Activated CD4-positive, alpha-beta T cell treated with anti-CD3 and anti-CD28 coated beads for 48 hours (primary cell): ENCODE results near the gene CHCHD4.

Experiments used
- DNase-seq: peaks from one replicate; pipeline ENCODE4 v3.0.0-alpha.2; 2020

CHCHD4 gene

DNA sequence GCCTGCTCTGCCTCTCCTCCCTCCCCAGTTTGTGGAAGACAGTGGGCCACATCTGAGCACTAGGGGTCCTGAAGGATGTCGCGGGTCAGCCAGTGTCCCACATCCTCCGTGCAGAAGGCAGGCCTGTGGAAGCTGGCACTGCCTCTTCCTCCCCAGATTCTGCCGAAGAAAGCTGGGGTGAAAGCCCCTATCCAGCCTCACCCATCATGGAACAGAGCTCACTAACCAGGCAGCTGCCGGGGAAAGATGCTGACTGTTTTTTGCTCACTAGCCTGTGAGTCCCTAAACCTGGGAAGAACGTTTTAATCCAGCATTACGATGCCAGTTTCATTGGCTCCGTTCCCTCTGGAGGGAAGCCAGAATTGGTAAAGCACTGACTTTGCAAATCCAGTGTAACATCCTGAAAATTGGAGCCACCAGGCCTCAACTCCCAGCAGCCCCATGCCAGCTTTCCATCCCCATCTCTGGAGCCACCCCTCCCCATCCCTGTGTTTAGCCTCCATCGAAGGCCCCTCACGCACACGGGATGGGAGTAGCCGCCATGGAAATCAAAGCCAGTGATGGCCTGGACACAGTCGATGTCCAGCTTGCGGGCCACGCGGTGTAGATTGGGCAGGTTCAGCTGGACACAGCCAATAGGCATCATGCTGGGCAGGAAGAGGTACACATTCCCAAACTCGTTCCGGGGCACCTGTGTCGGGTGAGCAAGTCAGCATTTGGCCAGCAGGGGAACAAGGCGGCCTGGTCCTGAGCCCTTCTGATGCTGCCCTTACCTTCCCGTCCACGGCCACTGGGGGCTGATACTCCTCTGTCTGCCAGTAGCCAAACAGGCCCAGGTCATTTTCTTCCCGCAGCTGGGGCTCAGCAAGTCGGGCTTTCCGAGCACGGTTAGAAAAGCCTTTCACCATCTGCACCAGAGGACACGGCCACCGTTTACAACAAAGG is 23.6 kb upstream of the CHCHD4 start:
- no peak for DNase-seq

DNA sequence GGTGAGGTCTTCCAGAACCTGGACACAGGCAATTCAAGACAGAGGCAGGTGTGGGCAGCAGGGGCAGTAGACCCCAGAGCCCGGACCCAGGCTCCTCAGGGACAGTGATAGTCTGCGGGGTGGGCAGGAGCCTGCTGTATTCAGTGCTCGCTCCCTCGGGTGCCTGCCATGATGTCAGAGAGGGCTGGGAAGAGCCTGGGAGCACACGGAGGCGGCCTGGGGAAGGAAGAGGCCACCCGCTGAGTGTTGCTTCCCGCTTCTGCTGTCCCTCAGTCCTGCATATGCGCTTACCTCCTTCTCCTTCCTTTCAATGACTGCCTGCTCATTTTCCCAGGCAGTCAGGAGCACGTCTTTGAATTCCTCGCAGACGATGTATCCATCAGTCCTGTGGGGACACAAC is 22.9 kb upstream of the CHCHD4 start:
- DNase-seq: no peak

DNA sequence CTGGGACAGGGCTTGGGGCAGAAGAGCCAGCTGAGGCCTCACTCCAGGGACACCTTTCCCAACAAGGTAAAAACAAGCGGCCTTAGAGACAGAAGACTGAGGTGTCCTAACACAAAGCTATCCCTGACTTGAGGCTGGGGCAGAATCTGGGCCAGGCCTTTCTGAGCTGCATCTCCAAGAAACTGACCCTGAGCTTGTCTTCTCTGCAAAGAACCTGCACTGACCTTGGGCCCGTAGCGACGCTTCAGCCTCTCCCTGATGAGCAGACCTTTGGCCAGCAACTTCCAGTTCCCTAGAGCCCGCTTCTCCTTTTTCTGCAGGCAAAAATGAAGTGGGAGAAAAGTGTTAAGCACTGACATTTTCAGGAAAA is 22.4 kb upstream of the CHCHD4 start:
- no peak for DNase-seq

DNA sequence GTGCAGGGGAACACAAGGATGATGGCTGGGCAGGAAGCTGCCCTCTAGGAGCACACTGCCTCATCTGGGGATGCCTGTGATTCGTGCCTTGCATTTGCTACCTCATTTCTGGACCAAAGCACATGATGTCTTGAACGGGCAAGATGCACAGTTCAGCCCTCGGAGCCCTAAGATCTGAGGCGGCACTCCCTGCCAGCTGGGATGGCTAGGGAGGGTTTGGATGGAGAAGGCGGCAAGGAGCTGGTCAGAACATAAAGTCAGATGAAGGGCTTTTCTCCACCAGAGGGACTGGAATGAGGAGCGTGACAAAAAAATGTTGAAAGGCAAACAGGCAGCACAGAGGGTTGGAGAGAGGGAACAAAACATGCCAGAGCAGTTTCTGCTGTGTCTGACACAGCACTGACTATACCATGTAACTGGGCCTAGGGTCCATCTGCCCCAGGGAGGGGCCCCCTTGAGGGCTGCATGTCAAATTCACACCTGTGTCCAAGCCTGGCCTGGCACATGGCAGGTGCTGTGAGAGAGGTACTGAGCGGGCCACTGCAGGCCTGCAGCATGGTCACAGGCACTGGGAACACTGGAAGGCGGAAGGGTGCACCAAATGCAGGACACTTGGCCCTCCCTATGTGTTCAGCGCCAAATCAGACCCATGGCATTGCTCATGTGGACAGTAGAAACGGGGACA is 21.9 kb upstream of the CHCHD4 start:
- no peak for DNase-seq

DNA sequence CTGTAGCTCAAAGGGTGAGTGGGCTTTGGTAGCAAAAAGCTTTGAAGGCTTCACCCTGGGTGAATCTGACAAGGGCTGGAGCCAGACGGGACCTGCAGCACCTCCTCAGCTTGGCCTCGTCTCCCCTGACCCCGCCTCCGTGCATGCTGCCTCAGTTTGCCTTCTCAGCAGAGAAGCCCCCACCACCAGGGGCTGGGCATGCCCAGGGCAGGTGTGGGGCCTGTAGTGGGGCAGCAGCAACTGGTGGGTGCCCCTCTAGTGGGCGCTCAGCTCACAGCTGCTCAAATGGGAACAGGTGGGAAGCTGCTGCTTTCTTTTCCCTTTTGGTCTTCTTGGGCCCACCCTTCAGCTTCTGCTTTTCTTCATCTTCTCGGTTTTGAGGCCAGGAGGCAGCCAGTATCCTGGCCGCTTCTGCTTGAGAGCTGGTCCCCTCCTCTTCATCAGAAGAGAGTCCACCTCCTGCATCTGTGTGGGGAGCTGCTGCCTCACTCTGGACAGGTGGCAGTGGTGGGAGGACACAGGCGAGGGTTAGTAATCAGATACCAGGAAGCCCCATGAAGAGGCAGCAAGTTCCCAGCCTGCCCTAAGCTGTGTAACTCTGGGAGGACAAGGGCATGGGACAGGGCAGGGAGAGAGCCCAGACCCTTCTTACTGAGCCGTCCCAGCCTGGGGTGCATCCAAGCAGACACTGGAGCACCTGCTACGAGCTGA is 21.2 kb upstream of the CHCHD4 start:
- DNase-seq: no peak

DNA sequence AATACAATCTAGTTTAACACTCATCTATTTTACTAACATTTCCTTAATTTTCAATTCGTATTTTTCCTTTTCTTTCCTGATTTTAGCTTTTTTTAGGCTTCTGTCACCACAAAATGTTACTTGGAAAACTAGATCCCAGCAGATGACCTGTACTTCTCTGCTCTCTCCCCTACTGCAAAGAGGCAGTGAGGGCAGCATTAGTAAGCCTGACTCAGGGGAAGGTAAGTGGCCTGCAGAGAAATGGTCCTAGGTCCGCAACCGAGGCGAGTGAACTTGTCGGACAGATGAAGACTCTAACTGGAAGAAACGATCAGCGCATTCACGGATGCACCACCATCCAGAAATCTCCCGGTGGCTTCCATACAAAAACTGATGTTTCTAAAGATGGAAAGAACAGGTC is 20.6 kb upstream of the CHCHD4 start:
- no peak for DNase-seq

DNA sequence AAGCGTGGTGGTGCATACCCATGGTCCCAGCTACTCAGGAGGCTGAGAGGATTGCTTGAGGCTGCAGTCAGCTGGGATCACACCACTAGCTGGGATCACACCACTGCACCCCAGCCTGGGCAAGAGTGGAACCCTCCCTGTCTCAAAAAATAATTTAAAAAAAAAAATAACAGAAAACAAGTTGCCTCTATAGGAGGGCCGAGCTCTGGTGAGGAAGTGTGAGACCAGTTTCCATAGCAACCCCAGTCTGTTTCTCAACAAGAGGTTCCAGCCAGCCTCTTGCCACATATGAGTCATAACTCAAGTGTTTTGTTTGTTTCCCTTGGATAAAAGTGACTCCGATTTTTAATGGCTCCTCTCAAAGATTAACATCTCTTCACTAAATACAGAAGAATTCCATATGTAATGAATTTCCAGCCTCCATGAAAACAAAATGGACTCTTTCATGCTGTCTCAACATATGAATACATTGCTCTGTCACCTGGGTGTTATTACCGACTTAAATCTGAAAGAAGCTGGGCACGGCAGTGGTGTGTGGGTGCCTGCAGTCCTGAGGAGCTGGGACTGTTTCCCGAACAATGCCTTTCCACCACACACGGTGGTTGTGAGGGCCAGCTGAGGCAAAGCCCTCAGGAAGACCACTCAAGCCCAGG is 19.9 kb upstream of the CHCHD4 start:
- DNase-seq: peak; percentile 58

DNA sequence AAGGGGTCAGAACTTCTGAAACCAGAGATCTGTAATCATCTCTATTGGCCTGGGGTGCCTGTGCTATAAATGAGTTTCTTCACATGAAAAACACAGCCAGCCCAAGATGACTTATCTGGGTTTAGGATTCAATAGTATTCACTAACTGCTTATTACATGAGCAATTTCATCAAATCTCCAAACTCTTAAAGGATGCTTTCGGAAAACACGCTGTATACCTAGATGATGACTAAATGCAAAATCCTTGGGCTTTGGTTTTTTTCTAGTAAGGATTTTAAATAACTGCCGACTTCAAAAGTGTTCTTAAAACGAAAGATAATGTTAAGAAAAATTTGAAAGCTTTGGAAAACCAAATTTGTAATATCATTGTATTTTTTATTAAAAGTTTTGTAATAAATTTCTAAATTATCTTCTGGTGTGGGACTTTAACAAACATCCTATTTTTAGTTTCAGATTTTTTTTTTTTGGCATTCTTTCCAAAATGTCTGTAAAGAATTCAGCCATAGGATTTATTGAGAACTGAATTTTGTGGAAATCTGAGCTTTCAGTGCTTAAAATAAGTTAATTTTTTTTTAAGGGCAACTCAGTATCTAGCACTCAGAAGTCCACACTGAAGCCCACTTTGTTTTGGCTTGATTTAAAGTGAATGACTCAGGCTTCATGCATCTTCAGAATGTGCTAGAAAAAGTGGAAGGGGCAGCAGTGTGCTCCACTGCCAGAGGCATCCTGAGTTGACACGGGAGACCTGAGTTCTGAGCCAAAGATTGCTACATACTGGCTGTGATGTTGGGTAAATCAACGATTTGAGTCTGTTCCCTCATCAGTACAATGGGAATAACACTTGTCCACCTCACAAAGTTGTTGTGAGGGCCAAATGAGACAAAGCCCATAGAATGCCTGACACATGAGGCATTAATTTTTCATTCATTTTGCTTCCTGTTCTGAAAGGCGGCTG is 18.9 kb upstream of the CHCHD4 start:
- no peak for DNase-seq

DNA sequence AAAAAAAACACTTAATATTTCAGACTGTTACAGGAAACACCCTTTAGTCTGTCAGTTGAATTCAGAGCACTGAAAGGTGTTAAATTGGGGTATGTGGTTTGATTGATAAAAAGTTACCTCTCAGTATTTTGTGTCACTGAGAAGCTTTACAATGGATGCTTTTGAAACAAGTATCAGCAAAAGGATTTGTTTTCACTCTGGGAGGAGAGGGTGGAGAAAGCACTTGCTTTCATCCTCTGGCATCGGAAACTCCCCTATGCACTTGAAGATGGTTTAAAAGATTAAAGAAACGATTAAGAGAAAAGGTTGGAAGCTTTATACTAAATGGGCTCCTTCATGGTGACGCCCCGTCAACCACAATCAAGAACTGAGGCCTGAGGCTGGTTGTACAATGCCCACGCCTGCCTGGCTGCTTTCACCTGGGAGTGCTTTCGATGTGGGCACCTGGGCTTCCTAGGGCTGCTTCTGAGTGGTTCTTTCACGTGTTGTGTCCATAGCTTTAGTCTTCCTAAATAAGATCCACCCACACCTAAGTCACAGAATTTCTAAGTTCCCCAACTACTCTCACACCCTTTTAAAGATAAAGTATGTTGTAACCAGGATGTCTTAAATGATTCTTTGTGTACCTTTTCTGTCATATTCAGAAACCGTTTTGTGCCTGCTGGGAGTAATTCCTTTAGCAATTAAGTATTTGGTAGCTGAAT is 18.0 kb upstream of the CHCHD4 start:
- DNase-seq: peak; percentile 51

DNA sequence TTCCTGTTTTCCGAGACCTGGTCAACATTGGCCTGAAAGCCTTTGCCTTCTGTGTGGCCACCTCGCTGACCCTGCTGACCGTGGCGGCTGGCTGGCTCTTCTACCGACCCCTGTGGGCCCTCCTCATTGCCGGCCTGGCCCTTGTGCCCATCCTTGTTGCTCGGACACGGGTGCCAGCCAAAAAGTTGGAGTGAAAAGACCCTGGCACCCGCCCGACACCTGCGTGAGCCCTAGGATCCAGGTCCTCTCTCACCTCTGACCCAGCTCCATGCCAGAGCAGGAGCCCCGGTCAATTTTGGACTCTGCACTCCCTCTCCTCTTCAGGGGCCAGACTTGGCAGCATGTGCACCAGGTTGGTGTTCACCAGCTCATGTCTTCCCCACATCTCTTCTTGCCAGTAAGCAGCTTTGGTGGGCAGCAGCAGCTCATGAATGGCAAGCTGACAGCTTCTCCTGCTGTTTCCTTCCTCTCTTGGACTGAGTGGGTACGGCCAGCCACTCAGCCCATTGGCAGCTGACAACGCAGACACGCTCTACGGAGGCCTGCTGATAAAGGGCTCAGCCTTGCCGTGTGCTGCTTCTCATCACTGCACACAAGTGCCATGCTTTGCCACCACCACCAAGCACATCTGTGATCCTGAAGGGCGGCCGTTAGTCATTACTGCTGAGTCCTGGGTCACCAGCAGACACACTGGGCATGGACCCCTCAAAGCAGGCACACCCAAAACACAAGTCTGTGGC is 17.1 kb upstream of the CHCHD4 start:
- no peak for DNase-seq

DNA sequence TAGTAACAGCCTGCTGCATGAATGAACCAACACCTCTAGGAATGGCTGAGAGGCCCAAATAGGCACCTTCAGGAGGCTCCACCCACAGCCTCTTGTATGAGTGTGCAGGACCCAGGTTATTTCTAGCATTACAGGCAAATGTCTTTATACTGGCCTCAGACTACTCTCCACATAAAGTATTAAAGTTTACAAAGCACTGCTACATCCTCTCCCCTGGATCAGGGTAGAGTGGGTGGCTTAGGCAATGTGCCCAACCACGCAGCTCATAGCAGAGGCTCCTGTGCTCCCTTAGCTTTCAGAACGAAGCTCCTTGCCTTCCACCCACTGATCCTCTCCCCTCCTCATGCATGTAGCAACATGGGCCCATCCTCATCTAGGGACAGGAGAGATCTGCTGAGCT is 16.5 kb upstream of the CHCHD4 start:
- no peak for DNase-seq

DNA sequence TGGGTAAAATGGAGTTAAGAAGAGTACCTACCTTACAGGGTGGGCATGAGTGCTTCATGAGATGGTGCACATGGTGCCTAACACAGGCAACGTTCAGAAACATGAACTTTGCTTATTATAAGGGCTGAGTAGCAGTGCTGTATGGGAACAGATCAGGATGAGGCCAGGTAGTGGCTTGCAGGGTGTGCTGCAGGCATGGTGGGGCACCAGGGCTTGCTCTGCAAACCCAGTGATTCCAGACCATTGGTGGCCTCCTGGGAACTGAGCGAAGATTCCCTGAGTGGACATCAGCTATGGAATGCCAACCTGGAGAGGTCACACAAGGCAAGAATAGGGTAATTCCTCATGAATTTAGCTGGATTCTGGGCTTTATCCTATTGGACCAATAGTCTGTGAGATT is 16.0 kb upstream of the CHCHD4 start:
- DNase-seq: no peak

DNA sequence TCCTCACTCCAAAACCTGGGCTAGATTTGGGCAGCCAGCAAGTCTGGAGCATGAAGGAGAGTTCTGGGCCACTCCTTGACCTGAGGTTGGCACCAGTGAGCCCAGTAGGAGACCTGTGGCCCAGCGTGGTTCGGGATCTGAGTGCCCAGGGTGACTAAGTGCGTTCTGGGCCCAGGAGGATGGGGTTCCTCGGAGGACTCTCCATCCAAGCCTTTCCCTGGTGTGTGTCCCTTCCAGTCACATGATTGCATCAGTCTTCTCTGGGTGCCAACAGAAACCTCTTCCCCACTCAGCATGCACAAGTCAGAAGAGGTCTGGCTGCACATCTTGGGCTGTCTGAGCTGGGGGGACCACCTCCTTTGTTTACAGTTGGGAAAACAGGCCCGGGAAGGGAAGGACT is 15.1 kb upstream of the CHCHD4 start:
- DNase-seq: no peak

DNA sequence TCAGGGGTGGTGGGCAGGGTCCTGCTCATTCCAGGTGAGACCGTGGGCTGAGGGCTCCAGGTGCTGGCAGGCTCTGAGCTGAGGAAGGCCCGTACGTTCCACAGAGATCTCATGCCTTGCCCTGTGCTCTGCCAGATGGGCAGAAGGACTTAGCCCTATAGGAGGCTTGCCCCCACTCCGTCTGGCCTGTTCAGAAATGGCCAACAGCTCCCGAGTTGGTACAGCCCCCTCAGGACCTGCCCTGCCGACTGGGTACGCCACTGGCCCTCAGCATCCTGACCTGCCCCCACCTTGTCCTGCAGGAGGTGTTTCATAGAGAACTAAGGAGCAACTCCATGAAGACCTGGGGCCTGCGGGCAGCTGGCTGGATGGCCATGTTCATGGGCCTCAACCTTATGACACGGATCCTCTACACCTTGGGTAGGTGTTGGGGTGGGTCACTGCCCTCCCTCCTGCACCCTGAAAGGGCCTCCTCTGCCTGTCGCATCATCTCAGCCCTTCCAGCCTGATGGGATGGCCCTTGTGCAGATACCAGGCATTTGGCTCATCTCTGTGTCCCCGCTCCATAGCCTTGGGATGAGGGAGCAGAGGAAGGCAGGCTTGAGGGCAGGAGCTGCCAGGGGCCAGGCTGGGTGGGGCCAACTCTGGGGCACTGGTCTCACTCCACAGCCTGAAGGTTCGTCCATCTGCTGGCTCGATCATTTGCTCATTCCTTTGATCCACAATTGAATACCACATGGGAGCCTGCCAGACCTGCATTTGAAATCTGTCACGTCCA is 14.4 kb upstream of the CHCHD4 start:
- no peak for DNase-seq

DNA sequence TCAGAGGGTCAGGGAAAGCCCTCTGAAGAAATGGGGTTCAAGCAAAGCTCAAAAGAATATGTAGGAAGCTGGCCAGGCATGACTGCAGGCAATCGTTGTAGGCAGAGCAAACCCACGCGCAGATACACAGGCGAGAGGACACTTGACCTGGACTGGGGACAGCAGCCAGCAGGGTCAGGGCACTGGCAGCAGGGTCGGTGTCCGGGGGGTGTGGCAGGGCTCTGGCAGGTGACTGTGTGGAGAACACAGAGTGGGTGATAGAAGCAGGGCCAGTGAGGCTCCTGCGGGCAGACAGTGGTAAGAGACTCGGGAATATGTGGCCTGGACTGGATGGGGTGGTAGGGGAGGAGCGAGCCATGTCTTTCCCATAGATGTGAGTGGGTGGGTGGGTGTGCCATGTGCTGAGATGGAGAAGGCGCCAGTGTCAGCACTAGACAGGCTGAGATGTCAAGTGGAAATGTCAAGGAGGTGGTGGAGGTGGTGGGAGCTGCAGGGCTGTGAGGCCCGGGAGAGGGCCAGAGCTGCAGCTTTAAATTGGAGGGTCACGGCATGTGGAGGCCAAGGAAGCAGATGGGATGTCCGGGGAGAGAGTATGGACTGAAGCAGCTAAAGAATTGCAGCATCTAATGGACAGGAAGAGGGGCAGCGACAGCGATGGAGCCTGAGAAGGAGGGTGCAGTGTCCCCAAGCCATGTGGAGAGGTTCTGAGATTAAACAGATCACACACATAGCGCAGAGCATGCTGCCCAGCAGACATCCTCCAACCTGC is 13.6 kb upstream of the CHCHD4 start:
- no peak for DNase-seq

DNA sequence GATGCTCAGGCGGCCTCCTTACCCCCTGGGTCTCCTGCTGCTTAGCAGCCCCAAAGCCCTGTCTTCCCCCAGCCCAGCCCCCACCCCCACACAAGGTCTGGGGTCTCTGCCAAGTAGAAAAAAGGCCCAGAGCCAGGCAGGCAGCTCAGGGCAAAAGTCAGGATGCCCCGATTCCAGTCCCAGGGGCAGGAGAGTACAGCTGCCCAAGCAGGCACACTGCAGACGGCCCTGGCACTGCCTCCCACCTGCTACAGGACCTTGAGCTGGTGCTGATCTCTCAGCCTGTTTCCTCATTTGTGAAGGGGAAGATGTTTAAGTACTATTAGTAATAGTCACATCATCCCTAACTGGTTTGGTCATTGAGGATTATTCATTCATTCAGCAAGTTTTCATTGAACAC is 12.8 kb upstream of the CHCHD4 start:
- DNase-seq: no peak

DNA sequence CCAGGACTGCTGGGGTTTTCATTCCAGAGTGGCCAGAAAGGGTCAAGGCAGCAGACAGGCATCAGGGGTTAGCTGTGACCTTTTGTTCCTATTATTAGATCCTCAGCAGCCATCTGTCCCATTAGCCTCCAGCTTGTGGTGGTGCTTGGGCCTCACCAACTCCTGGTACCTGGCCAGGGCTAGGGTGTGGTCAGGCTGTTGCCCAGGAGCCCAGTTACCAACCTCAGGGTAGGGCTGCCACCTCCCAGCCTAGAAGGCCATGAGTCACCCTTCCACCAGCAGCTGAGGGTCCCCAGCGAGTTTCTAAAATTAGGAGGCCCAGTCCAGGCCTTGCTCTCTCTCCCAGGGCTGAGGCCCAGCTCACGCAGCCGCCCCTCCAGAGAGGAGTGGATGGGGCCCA is 12.3 kb upstream of the CHCHD4 start:
- DNase-seq: no peak

DNA sequence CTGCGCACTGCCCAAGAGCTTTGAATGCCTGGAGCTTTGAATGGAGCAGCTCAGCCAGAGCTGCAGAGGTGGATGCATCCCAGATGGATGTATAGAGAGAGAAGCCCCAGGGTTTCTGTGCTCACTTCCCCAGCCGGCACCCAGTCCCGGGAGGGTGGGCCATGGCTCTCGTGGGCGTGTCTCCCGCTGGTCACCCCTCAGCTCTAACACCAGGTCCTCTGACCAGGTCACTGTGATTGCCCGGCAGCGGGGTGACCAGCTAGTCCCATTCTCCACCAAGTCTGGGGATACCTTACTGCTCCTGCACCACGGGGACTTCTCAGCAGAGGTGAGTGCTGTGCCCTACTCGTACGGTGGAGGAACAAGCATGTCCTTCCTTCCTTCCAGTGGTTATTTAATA is 10.9 kb upstream of the CHCHD4 start:
- no peak for DNase-seq

DNA sequence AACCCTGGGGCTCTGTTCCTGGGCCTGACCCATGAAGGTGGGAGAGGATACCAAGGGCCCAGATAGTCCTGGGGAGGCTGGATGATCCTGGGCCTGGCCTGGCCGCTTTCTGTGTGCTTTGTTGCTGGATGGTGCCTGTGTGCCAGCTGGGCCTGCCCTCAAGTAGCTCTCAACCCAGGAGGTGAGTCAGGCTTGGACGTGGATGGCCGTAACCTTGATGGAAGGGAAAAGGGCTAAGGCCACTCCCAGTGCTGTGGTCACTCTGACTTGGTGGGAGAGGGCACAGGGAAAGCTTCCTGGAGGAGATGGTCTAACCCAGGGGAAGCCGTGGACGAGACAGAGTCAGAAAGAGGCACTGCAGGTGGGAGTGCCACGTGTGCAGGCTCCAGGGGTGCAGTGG is 9.6 kb upstream of the CHCHD4 start:
- DNase-seq: no peak
